Activated B cell treated with CpG ODN at 0.5 μM for 24 hours (primary cell): ENCODE measurements around the gene VARS2. TPM values are rescaled to one million over a fixed set of nuclear protein-coding genes. Genes with fewer than 3 reads are reported as not detected.
A peak's percentile ranks its signal among the peaks of the same experiment; 100 is the strongest.
"Not testable (repeated sequence)": the region's sequence is repeated elsewhere in the genome, so short reads cannot be mapped to it uniquely, and the experiment has no call there.

Source experiments
- ATAC-seq: fragments of 200-7000 bp; cut with Tn5 transposase; one replicate; pipeline ENCODE4 v1.10.0; 2021; ENCODE audit warnings: low read depth, mild to moderate bottlenecking, moderate library complexity
- CTCF ChIA-PET: fragments of 350-600 bp; sonication (Branson Sonifier 250); formaldehyde crosslinking; loops from one replicate; lab custom pipeline; 2021; ENCODE audit warnings: antibody characterized with exemption; lab: Charles Lee
- POLR2A ChIA-PET: fragments of 350-600 bp; sonication (Branson Sonifier 250); formaldehyde crosslinking; loops from one replicate; lab custom pipeline; 2021; ENCODE audit warnings: antibody characterized with exemption; lab: Charles Lee
- DNase-seq: peaks from one replicate; pipeline ENCODE4 v3.0.0; 2022
- H3K27ac Mint-ChIP-seq: one replicate; pipeline ENCODE4 v1.8.0; 2020; ENCODE audit warnings: mixed read lengths
- H3K27me3 Mint-ChIP-seq: one replicate; pipeline ENCODE4 v1.8.0; 2021; ENCODE audit warnings: mixed read lengths
- H3K36me3 Mint-ChIP-seq: one replicate; pipeline ENCODE4 v1.8.0; 2021; ENCODE audit warnings: low read depth, mixed read lengths
- H3K4me1 Mint-ChIP-seq: one replicate; pipeline ENCODE4 v1.8.0; 2021; ENCODE audit warnings: mixed read lengths
- H3K4me3 Mint-ChIP-seq: one replicate; pipeline ENCODE4 v1.8.0; 2020; ENCODE audit warnings: mild to moderate bottlenecking, mixed read lengths
- H3K9me3 Mint-ChIP-seq: one replicate; pipeline ENCODE4 v1.8.0; 2020; ENCODE audit warnings: mixed read lengths
- intact Hi-C: fragments of 100-400 bp; cut with micrococcal nuclease; formaldehyde crosslinking; loops from one replicate; pipeline ENCODE4 v1.15.1; 2024
- total RNA-seq: library from RNA; stranded (reverse); gene quantifications from 2 replicates; pipeline ENCODE4 v1.2.3, GENCODE V29; 2022
- TF ChIP-seq, protein P1 (sequence below): fragments of 200-600 bp; IDR thresholded peaks from one replicate; pipeline ENCODE4 v1.8.0; 2022; ENCODE audit warnings: antibody characterized with exemption, mild to moderate bottlenecking

Gene VARS2
- total RNA-seq, result 39.4 and 47.8 TPM in 2 replicates

DNA sequence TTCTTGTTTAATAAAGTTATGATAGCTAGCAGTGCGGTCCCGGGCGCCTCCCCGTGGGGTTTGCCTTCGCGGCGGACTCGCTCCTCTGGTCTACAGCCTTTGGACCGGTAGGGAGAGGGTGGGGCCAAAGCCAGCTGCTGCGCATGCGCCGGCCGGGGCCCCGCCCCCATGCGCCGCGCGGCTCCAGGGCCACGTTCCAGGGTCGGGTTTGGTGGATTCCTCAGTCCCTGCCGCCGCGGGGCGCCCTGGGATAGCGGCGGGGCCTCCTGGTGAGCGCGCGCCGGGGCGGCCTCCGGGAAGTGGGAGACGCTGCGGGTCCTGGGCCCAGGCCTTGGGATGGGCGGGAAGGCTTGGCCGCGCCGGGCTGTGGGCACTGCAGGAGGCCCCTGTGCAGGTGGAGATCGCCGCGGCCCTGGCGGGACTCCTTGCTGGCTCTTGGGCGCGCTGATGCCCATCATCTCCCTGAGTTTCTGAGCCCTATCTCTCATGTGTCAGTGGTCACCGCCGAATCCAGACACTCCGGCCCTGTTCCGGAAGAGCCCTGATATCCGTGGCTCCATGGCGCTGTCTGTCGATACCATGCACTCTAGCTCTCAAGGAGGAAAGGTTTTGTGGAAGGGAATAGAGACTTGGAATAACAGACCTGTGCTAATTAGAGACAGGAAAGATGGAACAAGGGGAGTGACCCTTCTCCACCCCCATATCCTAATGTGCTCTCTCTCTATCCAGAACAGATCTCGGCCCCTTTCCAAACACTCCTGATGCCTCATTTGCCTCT lies at the start of gene VARS2:
Gene VARS2 (plus strand): TSS at position 163 of the 778 bp plus-strand sequence. CDS start 599 bp downstream, at position 762.
- peak within 1 kb of the TSS; percentile 90 for H3K4me3 Mint-ChIP-seq
- no peaks in the 10 kb centered on the region for H3K9me3 Mint-ChIP-seq
- peaks cover 70% of the 10 kb centered on the region for H3K36me3 Mint-ChIP-seq
- peak within 1 kb of the TSS; percentile 81 for H3K27ac Mint-ChIP-seq
- no peaks in the 10 kb centered on the region for H3K27me3 Mint-ChIP-seq
- DNase-seq (peak; percentile 94), ATAC-seq (peak; percentile 96)
- ChIA-PET CTCF (interaction anchor here (0.7 to 3.4 kb wide), 17 partner anchors 11 to 181 kb away, joined by 3 to 25 read pairs (median 3); partner anchors contain the start of gene IER3), POLR2A (interaction anchor here (0.6 to 2.7 kb wide), 10 partner anchors 10 to 244 kb away, joined by 3 to 22 read pairs (median 4); partner anchors contain the start of genes DDR1 and TCF19)
- peaks cover 24% of the 10 kb centered on the region for H3K4me1 Mint-ChIP-seq
- TF ChIP-seq, protein P1, sequence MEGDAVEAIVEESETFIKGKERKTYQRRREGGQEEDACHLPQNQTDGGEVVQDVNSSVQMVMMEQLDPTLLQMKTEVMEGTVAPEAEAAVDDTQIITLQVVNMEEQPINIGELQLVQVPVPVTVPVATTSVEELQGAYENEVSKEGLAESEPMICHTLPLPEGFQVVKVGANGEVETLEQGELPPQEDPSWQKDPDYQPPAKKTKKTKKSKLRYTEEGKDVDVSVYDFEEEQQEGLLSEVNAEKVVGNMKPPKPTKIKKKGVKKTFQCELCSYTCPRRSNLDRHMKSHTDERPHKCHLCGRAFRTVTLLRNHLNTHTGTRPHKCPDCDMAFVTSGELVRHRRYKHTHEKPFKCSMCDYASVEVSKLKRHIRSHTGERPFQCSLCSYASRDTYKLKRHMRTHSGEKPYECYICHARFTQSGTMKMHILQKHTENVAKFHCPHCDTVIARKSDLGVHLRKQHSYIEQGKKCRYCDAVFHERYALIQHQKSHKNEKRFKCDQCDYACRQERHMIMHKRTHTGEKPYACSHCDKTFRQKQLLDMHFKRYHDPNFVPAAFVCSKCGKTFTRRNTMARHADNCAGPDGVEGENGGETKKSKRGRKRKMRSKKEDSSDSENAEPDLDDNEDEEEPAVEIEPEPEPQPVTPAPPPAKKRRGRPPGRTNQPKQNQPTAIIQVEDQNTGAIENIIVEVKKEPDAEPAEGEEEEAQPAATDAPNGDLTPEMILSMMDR, result no peak
- intact Hi-C loops, result loop anchor here (1.0 to 2.0 kb wide), 3 partner anchors 29 to 86 kb away; partner anchors contain the start of gene DDR1

GRCh38 chr6:30864325-30864724 lies 49.7 kb upstream of the VARS2 start:
- TF ChIP-seq, protein P1, result no peak

DNA sequence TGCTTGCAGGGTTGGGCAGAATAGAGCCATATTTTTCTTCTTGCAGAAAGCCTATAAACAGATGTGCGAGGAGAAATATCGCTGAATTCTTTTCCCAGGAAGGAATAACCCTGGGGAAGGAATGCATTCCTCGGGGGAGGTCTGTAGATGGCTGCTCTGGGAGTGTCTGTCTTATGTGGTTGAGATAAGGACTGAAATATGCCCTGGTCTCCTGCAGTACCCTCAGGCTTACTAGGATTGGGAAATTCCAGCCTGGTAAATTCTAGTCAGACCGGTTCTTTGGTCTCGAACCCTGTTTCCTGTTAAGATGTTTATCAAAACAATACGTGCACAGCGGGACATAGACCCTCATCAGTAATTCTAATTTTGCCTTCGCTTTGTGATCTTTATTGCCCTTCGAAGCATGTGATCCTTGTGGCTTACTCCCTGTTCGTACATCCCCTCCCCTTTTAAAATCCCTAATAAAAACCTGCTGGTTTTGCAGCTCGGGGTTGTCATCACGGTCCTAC lies 44.7 kb upstream of the VARS2 start:
- H3K27ac Mint-ChIP-seq, intact Hi-C loops, H3K36me3 Mint-ChIP-seq, DNase-seq, H3K4me3 Mint-ChIP-seq, H3K4me1 Mint-ChIP-seq, CTCF ChIA-PET, ATAC-seq, POLR2A ChIA-PET, H3K27me3 Mint-ChIP-seq: not testable (repeated sequence)
- H3K9me3 Mint-ChIP-seq, result peaks cover 24% of the 10 kb centered on the region

More at GRCh38 chr6:30864325-30864724, 49.7 kb upstream of the VARS2 start:
- Mint-ChIP-seq H3K4me1 (no peaks in the 10 kb centered on the region), H3K9me3 (peaks cover 13% of the 10 kb centered on the region), H3K27ac (no peak overlapping the region), H3K36me3 (peaks cover 5% of the 10 kb centered on the region), H3K4me3 (no peak overlapping the region), H3K27me3 (peaks cover 3% of the 10 kb centered on the region)
- DNase-seq, result no peak
- no peak for ATAC-seq
- intact Hi-C loops, result no loop called here
- POLR2A ChIA-PET, result no interaction called here
- CTCF ChIA-PET, result no interaction called here

GRCh38 chr6:30870546-30870945 lies 43.5 kb upstream of the VARS2 start:
- no peaks in the 10 kb centered on the region for H3K4me1 Mint-ChIP-seq
- H3K9me3 Mint-ChIP-seq, result peaks cover 24% of the 10 kb centered on the region
- H3K27me3 Mint-ChIP-seq, result no peaks in the 10 kb centered on the region
- ChIA-PET POLR2A (no interaction called here), CTCF (no interaction called here)
- ATAC-seq (no peak), DNase-seq (no peak)
- no peak overlapping the region for H3K27ac Mint-ChIP-seq
- peaks cover 10% of the 10 kb centered on the region for H3K36me3 Mint-ChIP-seq
- intact Hi-C loops, result no loop called here
- H3K4me3 Mint-ChIP-seq, result no peak overlapping the region
- TF ChIP-seq, protein P1, result no peak

DNA sequence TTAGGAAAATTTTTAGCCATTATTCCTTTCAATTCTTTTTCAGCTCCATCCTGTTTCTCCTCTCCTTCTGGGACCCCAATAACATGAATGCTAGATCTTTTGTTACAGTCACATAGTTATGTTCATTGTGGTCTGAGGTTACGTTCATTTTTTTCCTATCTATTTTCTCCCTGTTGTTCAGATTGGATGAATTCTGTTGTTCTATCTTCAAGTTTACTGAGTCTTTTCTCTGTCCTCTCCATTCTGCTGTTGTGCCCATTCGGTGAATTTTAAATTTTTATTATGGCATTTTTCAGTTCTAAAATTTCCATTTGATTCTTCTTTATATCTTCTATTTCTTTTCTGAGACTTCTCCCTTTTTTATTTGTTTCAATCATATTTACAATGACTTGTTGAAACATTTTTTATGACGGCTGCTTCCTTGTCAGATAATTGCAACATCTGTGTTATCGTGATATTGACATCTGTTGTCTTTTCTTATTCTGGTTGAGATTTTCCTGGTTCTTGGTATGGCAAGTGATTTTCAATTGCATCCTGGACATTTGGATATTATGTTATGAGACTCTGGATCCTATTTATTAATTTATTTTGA lies 42.4 kb upstream of the VARS2 start:
- Mint-ChIP-seq H3K4me3 (no peak overlapping the region), H3K27ac (no peak overlapping the region)
- ATAC-seq, result no peak

More for the DNA sequence above, 42.4 kb upstream of the VARS2 start:
- peaks cover 24% of the 10 kb centered on the region for H3K9me3 Mint-ChIP-seq
- DNase-seq, result no peak
- intact Hi-C loops, result no loop called here
- CTCF ChIA-PET, result no interaction called here
- peaks cover 10% of the 10 kb centered on the region for H3K36me3 Mint-ChIP-seq
- POLR2A ChIA-PET, result no interaction called here
- no peaks in the 10 kb centered on the region for H3K4me1 Mint-ChIP-seq
- no peaks in the 10 kb centered on the region for H3K27me3 Mint-ChIP-seq
- TF ChIP-seq, protein P1, result no peak
